GM12875 (cell line): ENCODE results near the gene UNC45B.
"Not testable (repeated sequence)": the region's sequence is repeated elsewhere in the genome, so short reads cannot be mapped to it uniquely, and the experiment has no call there.

ENCODE experiments used
- H3K4me3 ChIP-seq: one replicate; pipeline ENCODE4 v1.5.1; 2011; ENCODE audit warnings: low read depth, low read length, control low read depth
- CTCF ChIP-seq: IDR thresholded peaks from 2 replicates; pipeline ENCODE4 v1.5.1; 2011; ENCODE audit warnings: low read depth, mild to moderate bottlenecking, control low read depth, inconsistent platforms, low read length, moderate library complexity, borderline replicate concordance; ENCODE audit not compliant: insufficient read depth

UNC45B gene

GRCh38 chr17:35222452-35222851 is 74.8 kb downstream of the UNC45B start:
- TF ChIP-seq CTCF, result no peak
- no peak overlapping the region for H3K4me3 ChIP-seq

GRCh38 chr17:35224436-35224835 is 76.8 kb downstream of the UNC45B start:
- no peak for TF ChIP-seq CTCF
- H3K4me3 ChIP-seq, result no peak overlapping the region

- no peak overlapping the region for H3K4me3 ChIP-seq
- TF ChIP-seq CTCF, result no peak
These were observed 79.9 kb downstream of the UNC45B start for GRCh38 chr17:35227546-35227945.

- H3K4me3 ChIP-seq, result no peak overlapping the region
- TF ChIP-seq CTCF, result no peak
These were observed 82.0 kb downstream of the UNC45B start for GRCh38 chr17:35229638-35230037.

GRCh38 chr17:35234315-35234714 is 86.7 kb downstream of the UNC45B start:
- not testable (repeated sequence) for H3K4me3 ChIP-seq

- H3K4me3 ChIP-seq, result no peak overlapping the region
- no peak for TF ChIP-seq CTCF
These were observed 87.7 kb downstream of the UNC45B start for GRCh38 chr17:35235289-35235688.

GRCh38 chr17:35235917-35236316 is 88.3 kb downstream of the UNC45B start:
- TF ChIP-seq CTCF, result no peak
- H3K4me3 ChIP-seq, result no peak overlapping the region

GRCh38 chr17:35236821-35237220 is 89.2 kb downstream of the UNC45B start:
- H3K4me3 ChIP-seq, result no peak overlapping the region
- no peak for TF ChIP-seq CTCF
